Peyer's patch (tissue), 4 donors: Measurements from ENCODE around the gene TIMM22. TPM values are rescaled to one million over a fixed set of nuclear protein-coding genes. Genes with fewer than 3 reads are reported as not detected.

Experiments
- DNase-seq, 3 donors: peaks; one replicate each; pipeline ENCODE4 v3.0.0-alpha.2; 2017 to 2019
- H3K27ac ChIP-seq, 4 donors: fragments of 200-600 bp; sonication (generic); one replicate each; pipeline ENCODE4 v1.5.1; 2016 to 2019
- H3K27me3 ChIP-seq, 2 donors: fragments of 200-600 bp; sonication (generic); one replicate each; pipeline ENCODE4 v1.5.1; 2019
- H3K36me3 ChIP-seq, 3 donors: fragments of 200-600 bp; sonication (generic); one replicate each; pipeline ENCODE4 v1.5.1; 2016 to 2019
- H3K4me1 ChIP-seq, 4 donors: fragments of 200-600 bp; sonication (generic); one replicate each; pipeline ENCODE4 v1.5.1; 2016 to 2019
- H3K4me3 ChIP-seq, 4 donors: fragments of 200-600 bp; sonication (generic); 1 replicate in 3 of 4; 2 replicates in 1 of 4; pipeline ENCODE4 v1.5.1; 2016 to 2019; ENCODE audit warnings: mild to moderate bottlenecking in 1 of 4
- H3K9me3 ChIP-seq, 4 donors: fragments of 200-600 bp; sonication (generic); one replicate each; pipeline ENCODE4 v1.5.1; 2016 to 2019; ENCODE audit warnings: mild to moderate bottlenecking in 1 of 4
- CTCF ChIP-seq, 6 experiments: fragments of 450-650 bp in 4 of 6; fragments of 200-600 bp in 2 of 6; sonication (generic) in 1 of 6; IDR thresholded peaks; one replicate each; pipeline ENCODE4 v1.5.1; 2017 to 2019; ENCODE audit warnings: antibody characterized with exemption in 6 of 6, mild to moderate bottlenecking in 3 of 6, moderate library complexity in 1 of 6
- POLR2A ChIP-seq, 2 donors: fragments of 450-650 bp; IDR thresholded peaks; one replicate each; pipeline ENCODE4 v1.5.1; 2017; ENCODE audit warnings: antibody characterized with exemption in 2 of 2, mild to moderate bottlenecking in 2 of 2, moderate library complexity in 2 of 2
- total RNA-seq, 4 donors: library from RNA; depleted of rRNA; stranded (reverse); fragments of >200 nt; gene quantifications; one replicate each; pipeline ENCODE4 v1.1.0, GENCODE V29; 2016

TIMM22 gene
- total RNA-seq, 4 donors from 2014 or later = 9.0 to 18.2 (median 11.2) TPM

GRCh38 chr17:1012823-1013728, 16.1 kb downstream of the TIMM22 start:
- Histone ChIP-seq H3K4me1 (no peaks in the 10 kb centered on the region), H3K9me3 (no peaks in the 10 kb centered on the region), H3K27ac (no peak overlapping the region), H3K4me3 (no peak overlapping the region), H3K36me3 (peaks cover 0 to 58% (median 5%) of the 10 kb centered on the region in 3 donors), H3K27me3 (no peaks in the 10 kb centered on the region)
- TF ChIP-seq CTCF (IDR thresholded peaks at IDR 0.05) = no peak
- no peak for TF ChIP-seq POLR2A (IDR thresholded peaks at IDR 0.05)
- DNase-seq = no peak

- Histone ChIP-seq H3K4me3 (no peak overlapping the region), H3K4me1 (no peaks in the 10 kb centered on the region), H3K27me3 (no peaks in the 10 kb centered on the region), H3K27ac (no peak overlapping the region), H3K9me3 (no peaks in the 10 kb centered on the region), H3K36me3 (peaks cover 0 to 58% (median 5%) of the 10 kb centered on the region in 3 donors)
- no peak for DNase-seq
- TF ChIP-seq POLR2A (IDR thresholded peaks at IDR 0.05) (no peak), CTCF (IDR thresholded peaks at IDR 0.05) (no peak)
Measured at GRCh38 chr17:1013729-1014090, 16.8 kb downstream of the TIMM22 start.

GRCh38 chr17:1018547-1018946, 21.6 kb downstream of the TIMM22 start:
- TF ChIP-seq POLR2A (IDR thresholded peaks at IDR 0.05) (no peak), CTCF (IDR thresholded peaks at IDR 0.05) (no peak)
- Histone ChIP-seq H3K36me3 (peaks cover 0 to 27% (median 0%) of the 10 kb centered on the region in 3 donors), H3K9me3 (no peaks in the 10 kb centered on the region), H3K4me1 (peaks cover 0 to 21% (median 0%) of the 10 kb centered on the region in 4 donors), H3K4me3 (no peak overlapping the region), H3K27me3 (no peaks in the 10 kb centered on the region), H3K27ac (peak overlapping the region in 1 of 4 donors; percentile 71)
- DNase-seq = no peak

GRCh38 chr17:1019451-1019850, 22.5 kb downstream of the TIMM22 start:
- H3K4me1 ChIP-seq = peaks cover 0 to 23% (median 0%) of the 10 kb centered on the region in 4 donors
- TF ChIP-seq POLR2A (IDR thresholded peaks at IDR 0.05) = no peak
- TF ChIP-seq CTCF (IDR thresholded peaks at IDR 0.05) = no peak
- no peak for DNase-seq
- no peaks in the 10 kb centered on the region for H3K9me3 ChIP-seq
- H3K4me3 ChIP-seq = no peak overlapping the region
- H3K27me3 ChIP-seq = no peaks in the 10 kb centered on the region
- peak overlapping the region in 2 of 4 donors; percentile 26 to 71 for H3K27ac ChIP-seq
- peaks cover 0 to 23% (median 0%) of the 10 kb centered on the region in 3 donors for H3K36me3 ChIP-seq

GRCh38 chr17:1021147-1021546, 24.2 kb downstream of the TIMM22 start:
- Histone ChIP-seq H3K4me3 (no peak overlapping the region), H3K36me3 (peaks cover 0 to 32% (median 0%) of the 10 kb centered on the region in 3 donors), H3K4me1 (peaks cover 0 to 23% (median 0%) of the 10 kb centered on the region in 4 donors), H3K27ac (no peak overlapping the region), H3K9me3 (no peaks in the 10 kb centered on the region), H3K27me3 (no peaks in the 10 kb centered on the region)
- TF ChIP-seq POLR2A (IDR thresholded peaks at IDR 0.05) = no peak
- no peak for TF ChIP-seq CTCF (IDR thresholded peaks at IDR 0.05)
- no peak for DNase-seq
